ENCODE measurements around the gene TMEM125.

TMEM125 gene

DNA sequence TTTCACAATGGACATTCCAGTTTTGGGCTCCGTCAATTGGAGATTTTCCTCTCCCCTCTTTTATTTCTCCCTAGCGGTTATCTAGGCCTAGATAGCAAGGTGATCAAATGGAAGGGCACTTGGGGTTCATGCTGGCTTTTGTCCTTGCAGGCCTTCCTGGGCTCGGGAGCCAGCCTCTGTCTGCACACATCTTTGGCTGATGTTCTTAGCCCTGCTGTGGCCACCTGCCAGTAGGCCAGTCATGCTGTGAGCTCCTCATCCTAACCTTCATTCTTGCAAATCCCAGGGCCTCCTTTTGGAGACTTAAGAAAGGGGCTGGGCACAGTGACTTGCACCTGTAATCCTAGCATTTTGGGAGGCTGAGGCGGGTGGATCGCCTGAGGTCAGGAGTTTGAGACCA lies 44.5 kb downstream of the TMEM125 start:
- DNase-seq = no peak

DNA sequence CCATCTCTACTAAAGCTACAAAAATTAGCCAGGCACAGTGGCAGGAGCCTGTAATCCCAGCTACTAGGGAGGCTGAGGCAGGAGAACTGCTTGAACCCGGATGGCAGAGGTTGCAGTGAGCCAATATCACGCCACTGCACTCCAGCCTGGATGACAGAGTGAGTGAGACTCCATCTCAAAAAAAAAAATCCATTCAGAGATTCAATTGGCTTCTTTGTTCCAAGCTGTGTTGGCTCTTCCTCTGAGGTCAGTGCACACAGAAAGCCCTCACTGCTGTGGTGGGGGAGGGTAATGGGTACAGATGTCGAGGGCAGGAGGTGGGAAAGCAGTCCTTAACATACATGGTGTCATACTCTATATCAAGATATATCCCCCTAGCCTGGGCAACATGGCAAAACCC lies 45.7 kb downstream of the TMEM125 start:
- DNase-seq = no peak

DNA sequence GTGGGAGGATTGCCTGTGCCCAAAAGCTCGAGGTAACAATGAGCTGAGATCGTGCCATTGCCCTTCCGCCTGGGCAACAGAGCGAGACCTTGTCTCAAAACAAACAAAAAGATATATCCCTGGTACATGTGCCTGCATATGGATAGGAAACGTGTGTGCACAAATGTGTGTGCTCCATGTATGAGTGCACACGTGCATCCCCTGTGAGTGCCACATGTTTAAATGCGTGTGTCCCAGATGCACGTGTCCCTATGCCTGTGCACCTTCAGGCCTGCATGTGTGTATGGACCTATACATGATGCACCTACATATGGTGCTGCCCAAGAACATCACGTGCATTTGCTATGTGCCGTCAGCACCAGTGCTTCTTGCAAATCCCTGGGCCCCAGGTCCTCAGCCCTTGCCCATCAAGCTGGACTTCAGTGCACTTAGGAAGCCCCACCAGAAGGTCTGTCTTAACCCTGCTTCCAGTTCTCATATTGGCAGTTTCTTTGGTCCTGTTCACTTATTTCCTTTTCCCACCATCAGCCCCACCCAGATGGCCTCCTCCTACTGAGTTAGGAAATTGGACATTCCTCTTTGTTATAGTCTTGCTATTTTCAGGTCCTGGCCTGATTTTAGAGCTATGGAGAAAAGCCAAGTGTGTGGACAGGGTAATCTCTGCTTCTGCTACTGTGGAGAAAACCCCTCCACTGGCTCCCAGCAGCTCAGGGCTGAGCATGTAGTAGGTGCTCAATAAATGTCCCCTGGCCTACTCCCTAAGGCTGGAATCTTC lies 46.4 kb downstream of the TMEM125 start:
- no peak for DNase-seq

DNA sequence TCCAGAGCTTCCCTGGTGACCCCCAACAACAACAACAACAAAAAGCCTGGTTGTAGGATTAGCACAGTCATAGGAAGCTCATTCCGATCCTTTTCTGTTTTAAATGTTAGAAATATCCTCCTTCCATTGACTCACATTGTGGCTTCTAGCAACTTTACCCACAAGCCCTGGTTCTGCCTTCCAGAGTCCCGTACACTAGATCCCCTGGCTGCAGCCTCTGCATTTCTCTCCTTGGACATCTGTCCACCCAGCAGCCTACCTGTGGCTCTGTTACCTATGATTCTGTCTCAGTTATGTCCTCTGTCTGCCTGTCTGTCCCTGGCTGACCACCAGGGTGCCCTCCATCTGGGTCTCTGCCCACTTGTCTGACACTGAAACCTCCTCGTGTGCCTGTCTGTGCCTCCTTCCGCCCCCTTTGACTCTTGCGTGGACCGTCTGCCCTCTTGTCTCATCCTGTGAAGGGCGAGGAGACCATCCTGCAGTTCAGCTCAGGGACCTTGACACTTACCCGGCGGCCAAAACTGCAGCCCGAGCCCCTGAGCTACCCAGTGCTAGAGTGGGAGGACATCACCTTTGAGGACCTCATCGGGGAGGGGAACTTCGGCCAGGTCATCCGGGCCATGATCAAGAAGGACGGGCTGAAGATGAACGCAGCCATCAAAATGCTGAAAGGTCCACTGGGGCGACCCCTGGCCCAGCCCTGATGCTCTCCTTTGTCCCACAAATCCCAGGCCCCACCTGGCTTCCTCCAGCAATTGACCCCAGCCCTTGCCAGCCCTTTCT lies 47.1 kb downstream of the TMEM125 start:
- DNase-seq = no peak

DNA sequence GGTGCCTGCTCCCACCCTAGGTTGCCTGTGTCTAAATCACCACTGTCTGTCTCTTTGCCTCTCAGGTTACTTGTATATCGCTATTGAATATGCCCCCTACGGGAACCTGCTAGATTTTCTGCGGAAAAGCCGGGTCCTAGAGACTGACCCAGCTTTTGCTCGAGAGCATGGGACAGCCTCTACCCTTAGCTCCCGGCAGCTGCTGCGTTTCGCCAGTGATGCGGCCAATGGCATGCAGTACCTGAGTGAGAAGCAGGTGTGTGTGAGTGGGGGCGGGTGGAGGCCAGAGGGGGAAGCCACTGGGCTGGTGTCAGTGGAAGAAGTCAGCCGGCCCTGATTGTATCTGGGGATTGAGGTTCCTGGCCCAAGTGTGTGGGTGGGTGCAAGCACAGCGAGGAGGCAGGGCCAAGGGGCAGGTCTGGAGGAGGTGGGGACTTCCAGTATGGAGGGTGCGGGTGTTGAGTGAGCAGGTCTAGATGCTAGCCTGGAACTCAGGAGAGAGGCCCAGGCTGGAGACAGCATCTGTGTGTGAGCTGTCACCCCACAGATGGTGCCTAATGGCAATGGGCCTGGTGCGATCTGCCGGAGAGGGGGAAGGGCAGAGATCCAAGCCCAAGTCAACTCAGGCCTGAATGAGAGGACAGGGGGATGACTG lies 48.2 kb downstream of the TMEM125 start:
- DNase-seq = no peak

DNA sequence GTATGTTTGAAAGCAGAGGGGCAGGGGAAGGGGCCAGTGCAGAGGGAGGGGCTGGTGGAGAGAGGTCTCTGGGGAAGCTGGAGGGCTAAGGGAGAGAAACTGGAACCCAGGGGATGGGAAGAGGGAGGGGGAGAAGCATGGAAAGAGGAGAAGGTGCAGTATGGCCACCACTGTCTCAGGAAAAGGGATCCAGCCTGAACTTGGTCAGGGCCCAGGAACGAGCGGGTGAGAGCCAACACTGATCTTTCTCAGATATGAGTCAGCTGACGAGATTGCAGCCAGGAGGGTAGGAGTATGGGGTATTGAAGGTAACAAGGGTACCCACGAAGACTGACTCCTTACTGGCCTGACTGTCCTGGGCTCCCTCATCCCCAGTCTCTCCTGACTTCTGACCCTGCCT lies 49.0 kb downstream of the TMEM125 start:
- no peak for DNase-seq

DNA sequence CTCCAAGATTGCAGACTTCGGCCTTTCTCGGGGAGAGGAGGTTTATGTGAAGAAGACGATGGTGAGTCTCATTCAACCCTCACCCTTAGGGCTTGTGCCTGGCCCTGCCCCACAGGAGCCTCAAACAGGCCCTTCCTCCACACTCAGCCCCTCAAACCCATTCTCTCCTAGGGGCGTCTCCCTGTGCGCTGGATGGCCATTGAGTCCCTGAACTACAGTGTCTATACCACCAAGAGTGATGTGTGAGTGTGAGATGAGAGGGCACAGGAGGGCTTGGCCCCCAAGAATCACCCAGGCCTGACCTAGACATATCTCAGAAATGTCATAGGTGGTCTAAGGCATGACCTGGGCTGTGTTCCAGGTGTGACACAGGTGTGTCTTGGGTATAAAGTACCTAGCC lies 49.5 kb downstream of the TMEM125 start:
- DNase-seq = no peak

DNA sequence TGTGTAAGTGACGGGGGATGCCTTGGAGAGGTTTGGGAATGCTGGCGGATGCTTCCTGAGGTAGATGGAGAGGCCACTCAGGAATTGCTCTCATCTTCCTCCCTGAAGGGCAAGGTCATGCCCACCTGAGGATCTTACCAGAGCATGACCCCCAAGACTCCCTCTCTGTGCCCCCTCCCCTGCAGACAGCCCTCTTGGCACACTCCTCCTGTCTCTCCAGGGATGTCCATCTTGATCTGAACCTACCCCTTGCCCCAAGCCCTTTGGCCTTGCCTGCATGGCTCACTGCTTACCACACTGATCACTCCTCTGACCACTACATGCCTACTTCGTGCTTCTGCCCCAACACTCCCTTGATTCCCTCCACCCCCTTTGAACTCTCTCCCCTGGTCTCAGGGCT lies 50.0 kb downstream of the TMEM125 start:
- DNase-seq = no peak

DNA sequence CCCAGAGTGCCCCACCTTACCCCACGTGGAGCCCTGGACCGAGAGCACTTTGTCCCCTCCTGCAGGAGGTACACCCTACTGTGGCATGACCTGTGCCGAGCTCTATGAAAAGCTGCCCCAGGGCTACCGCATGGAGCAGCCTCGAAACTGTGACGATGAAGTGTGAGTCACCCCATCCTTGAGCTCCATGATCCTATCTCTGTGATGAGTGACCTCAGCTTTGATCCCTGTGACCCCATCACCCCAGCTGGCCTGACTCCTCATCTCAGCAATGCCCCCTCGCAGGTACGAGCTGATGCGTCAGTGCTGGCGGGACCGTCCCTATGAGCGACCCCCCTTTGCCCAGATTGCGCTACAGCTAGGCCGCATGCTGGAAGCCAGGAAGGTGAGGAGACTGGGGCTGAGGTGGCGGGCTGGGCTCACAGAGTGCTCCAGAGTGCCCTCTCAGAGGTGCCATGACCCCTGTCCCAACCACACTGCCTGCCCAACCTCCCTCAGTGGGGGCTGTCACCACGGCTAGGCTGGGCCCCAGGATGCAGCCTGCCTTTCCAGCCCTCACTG lies 51.6 kb downstream of the TMEM125 start:
- no peak for DNase-seq

DNA sequence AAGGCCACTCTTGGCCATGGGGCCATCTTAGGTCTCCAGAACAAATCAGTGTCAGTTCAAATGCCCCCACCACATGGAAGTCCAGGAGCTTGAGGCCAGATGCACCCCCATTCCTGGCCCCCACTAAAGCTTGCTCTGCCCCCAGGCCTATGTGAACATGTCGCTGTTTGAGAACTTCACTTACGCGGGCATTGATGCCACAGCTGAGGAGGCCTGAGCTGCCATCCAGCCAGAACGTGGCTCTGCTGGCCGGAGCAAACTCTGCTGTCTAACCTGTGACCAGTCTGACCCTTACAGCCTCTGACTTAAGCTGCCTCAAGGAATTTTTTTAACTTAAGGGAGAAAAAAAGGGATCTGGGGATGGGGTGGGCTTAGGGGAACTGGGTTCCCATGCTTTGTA lies 52.7 kb downstream of the TMEM125 start:
- no peak for DNase-seq
